ENCODE results near the gene KCNH4.
"Not testable (repeated sequence)": the region's sequence is repeated elsewhere in the genome, so short reads cannot be mapped to it uniquely, and the experiment has no call there.

Gene KCNH4

DNA sequence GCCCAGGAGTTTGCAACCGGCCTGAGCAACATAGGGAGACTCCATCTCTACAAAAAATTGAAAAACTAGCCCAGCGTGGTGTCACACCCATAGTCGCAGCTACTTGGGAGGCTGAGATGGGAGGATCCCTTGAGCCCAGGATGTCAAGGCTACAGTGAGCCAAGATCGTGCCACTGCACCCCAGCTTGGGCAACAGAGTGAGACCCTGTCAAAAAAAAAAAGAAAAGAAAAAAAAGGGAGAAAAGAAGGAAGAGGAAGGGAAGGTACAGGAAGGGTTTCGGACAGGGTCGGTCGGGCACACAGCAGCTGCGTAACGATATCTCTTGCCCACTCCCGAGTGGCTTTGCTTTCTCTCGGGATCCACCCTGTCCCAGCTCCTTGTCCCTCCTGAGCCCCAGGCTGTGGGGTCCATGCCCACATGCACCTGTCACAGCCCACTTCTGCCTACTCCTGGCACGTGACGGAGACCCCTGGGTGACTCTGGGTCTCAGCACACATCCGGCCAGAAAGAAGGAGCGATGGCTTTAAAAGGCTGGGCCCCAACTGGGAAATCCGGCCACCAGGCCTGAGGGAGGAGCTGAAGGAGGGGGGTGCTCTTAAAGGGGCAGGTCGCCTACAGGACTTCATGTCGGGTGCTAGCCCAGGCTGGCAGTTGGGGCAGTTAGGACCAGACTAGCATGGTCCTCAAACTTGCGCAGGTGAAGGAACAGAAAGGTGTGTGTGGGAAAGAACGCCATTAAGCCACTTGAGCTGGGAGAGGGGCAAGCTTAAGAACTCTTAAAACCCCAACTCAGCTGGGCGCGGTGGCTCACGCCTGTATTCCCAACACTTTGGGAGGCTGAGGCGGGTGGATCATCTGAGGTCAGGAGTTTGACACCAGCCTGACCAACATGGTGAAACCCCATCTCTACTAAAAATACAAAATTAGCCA is 13.3 kb upstream of the KCNH4 start, which contains the start of gene GHDC:
Gene GHDC (minus strand): TSS at position 526 of the 931 bp plus-strand sequence. CDS start 913 bp downstream, outside the sequence.
- peak; percentile 65 for DNase-seq (ENCODE audit: low spot score)

DNA sequence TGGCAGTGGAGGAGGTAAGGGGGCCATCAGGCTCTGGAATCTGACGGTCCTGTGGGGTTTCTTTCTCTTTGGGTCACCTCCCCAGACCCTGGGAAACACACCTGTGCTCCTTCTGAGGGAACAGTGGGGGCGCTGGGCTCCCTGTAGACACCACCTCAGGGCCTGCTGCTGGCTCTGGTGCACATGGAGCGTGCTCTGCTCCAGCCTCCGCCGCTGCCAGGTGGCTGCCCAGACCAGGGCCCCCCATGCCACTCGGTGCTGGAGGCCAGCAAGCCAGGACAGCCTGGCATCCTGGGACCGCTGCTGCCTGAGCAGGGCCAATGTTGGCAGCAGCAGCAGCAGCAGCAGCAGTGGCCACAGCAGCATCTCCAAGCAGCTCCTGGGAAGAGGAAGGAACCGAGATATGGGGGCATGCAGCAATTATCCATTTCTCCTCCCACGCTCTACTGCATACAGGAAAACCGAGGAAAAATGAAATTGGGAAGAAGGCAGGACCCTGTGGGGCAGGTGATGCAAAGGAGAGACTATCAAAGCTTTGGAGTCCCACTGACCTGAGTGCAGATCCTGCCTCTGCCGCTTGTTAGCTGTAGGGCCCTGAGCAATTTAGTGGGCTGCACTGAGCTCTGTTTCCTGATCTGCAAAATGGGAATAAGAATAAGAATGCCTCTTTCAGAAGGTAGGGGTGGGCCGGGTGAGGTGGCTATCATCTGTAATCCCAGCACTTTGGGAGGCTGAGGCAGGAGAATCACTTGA is 12.4 kb upstream of the KCNH4 start:
- no peak for DNase-seq (ENCODE audit: low spot score)

DNA sequence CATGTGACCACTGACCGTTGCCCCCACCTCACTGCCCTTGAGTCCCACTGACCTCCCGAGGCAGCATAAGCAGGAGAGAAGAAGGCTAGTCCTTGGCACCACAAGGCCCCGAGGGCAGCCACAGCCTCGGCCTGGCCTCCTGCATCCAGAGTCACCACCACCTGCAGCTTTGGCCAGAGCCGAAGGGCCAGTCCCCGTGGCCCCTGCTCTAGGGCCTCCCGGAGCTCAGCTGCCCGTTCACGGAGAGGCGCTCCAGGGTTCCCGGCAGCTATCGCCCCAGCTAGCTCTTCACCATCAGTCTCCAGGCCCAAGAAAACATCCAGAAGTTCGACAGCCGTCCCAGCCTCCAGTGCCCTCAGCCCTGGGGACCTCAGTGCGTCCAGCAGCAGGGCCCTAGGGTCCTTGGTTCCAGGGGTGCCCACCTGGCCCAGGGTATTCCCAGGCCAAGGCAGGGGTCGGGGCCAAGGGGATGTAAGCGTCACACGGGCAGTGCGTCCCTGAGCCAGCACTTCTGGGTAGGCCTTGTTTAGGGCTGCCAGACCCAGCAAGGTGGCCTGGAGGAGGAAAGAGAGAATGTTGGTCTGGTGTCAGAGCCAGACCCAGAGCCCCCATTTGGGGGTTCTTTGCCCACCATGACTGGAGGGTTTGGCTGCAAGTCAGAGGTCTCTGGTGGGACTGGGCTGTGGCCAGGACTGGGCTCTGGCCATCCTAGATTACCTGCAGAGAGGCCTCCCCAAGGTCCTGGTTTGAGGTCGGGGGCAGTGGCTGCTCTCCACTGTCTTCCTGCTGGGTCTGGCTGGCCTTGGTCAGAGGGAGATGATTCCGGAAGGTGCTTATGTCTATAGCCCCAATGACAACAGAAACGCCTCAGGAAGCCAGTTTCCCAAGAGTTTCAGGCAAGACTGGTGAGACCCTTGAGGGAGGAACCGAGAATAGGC is 11.5 kb upstream of the KCNH4 start:
- no peak for DNase-seq (ENCODE audit: low spot score)

DNA sequence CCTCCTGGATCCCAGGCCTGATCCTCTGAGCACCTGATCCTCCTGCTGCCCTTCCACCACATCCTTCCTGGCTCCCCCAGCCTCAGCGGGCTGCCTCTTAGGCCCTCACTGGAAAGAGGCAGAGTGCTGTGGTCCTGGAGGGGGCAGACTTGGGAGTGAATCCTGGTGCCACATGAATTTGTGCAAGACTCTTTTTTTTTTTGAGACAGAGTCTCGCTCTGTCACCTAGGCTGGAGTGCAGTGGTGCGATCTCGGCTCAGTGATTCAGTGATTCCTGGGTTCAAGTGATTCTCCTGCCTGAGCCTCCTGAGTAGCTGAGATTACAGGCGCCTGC is 10.3 kb upstream of the KCNH4 start:
- no peak for DNase-seq (ENCODE audit: low spot score)

DNA sequence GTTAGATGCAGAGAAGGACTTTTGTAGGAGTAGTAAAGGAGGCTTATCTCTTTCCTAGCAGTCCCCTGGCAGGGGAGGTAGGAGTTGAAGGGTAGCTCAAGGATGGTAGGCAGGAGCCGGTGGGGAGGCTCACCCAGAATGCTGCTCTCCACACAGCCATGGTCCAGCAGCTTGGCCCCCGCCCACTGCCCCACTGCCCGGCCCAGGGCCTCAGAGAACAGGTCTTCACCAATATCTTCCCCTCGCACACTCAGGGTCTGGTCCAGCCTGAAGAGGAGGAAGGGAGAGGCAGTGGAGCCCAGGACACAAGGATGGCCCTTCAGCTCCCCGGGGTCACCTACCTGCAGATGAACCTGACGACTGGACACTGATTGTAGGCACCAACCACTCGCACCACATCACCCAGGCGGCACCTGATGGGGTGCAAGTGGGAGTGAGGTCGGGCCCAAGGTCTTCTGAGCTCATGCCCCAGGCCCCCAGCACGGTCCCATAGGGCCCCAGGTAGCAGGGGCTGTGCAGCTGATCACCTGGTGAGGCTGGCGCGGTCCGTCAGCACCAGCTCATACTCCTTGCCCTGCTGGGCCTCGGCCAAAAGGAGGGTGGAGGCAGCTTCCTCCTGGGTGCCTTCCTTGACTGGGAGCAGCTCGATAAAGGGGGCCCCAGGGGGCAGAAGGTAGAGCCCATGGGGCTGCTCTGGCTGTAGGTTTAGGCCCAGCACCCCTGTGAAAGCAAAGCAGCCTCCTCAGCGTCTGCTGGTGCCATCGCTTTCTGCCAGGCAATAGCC is 9.7 kb upstream of the KCNH4 start:
- no peak for DNase-seq (ENCODE audit: low spot score)

DNA sequence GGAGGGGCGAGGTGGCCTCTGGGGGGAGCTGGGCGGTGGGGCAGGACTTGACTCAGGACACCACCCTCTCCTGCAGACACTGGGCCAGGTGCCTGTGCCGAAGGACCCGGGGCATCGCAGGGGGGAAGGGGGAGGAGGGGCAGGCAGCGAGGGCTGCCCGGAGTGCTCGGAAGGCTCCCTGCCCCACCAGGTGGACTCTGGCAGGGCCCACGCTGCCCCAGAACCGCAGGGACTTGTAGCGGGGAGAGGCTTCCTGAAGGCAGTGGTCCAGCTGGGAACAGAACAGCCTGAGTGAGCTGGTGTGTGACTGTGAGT is 8.7 kb upstream of the KCNH4 start:
- no peak for DNase-seq (ENCODE audit: low spot score)

DNA sequence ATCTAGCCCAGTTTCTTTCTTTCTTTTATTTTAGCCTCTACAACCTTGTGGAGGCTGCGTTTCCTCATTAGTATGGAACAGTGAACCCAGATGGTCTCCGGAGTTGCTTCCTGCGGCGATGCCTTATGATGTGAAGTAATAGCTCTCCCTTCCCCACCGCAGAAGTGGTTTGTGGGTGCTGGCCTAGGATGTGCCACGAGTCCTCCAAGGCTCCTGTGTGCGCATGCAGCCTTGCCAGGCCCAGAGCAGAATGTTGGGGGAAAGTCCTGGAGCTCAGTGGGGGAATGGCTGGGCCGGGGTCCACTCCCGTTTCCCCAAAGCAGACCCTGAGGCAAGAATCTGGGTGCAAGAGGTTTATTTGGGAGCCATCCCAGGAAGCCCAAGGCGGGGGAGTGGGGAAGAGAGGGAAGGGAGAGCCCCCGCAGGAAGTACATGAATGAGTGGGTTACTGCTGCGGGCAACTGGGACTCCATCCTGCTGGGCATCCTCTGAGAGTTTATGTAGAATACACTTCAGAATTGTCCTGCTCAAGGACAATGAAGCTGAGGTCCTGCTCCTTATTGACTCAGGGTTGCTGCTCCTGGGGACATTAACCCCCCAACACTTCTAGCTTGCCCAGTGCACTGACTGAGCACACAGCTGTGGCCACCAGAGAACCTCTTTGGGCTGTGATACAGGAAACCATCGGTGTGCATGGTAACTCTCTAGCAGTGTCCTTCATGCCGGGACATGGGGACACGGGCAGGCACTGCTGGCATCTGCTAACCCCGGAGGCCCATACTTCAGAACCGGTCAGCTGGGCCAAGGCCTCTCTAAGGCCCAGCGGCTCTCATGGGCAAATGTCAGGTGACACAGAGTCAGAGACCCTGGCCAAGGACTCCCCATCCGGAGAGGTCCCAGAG is 8.1 kb upstream of the KCNH4 start:
- no peak for DNase-seq (ENCODE audit: low spot score)

DNA sequence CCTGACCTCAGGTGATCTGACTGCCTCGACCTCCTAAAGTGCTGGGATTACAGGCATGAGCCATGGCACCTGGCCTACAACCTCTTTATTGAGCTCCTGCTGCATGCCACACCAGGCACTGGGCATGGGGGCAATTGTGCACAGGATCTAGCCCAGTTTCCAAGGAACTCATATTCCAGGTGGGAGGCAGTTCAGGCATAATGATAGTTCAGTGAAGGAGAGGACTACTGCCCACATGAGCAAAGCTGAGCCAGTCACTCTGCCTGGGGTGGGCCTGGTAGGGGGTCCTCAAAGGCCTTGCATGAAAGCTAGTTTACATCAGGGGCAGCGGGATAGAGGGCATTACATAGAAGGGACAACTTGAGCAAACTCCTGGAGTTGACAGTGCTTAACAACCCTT is 6.9 kb upstream of the KCNH4 start:
- DNase-seq (ENCODE audit: low spot score) = no peak

DNA sequence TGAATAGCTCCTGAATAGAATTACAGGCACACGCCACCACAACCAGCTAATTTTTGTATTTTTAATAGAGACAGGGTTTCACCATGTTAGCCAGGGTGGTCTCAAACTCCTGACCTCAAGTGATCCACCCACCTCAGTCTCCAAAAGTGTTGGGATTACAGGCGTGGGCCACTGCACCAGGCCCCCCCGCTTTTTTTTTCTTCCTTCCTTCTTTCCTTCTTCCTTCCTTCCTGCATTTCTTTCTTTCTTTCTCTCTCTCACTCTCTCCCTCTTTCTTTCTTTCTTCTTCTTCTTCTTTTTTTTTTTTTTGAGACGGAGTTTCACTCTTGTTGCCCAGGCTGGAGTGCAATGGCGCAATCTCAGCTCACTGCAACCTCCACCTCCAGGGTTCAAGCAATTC is 5.2 kb upstream of the KCNH4 start:
- not testable (repeated sequence) for DNase-seq (ENCODE audit: low spot score)

DNA sequence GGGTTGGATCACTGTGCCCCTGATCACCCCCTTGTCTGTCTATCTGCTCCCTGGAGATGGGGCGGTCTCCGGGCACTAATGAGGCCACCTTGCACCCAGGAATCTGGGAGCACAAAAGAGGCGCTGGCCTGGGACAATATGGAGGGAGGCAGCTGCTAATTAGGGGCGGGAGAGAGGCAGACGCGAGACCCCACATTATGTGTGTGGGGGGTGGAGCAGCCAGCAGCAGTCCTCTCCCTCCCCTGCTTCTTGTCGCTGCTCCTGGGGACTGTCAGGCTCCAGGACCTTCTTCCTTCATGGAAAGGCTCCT is 4.6 kb upstream of the KCNH4 start:
- no peak for DNase-seq (ENCODE audit: low spot score)

DNA sequence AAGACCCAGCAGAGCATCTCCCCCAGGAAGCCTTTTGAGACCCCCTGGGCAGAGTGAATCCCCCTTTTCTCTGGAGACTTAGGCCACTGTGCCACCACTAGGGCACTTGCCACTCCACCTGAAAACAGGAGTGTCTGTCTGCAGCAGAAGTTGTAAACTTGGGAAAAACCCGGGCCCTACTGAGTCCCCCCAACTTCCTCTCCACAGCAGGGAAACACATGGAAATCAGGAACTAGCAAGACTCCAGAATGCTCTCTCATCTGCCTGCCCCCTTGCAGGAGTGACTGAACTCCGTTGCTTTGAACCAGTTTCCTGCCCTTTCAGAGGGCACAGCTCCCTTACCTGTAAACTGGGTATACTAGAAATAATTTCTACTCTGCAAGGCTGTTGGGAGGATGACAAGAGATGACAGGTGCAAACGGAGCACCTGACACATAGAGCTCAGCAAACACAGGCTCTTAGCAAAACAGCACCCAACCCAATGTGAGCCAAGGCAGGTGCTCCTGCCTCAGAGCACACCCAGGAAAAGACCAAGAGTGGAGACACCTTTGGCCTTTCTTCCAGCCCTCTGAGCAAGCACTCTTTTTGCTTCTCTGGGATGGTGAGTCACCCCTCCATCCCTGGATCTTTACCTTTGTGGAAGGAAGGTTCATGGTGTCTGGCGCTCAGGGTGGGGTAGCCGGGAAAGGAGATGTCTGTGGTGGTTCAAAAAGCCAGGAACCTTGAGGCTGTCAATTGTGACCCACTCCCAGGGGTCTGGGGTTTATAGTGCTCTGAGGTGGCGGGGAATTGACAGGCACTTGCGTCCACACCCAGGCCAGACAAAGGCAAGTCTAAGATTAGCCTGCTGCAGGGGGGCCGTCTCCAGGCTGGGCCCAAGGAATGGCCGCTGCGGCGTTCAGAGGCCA is 4.0 kb upstream of the KCNH4 start, which contains the start of gene HCRT:
Gene HCRT (minus strand): TSS at position 740 of the 908 bp plus-strand sequence. CDS start 87 bp downstream, at position 653.
- no peak for DNase-seq (ENCODE audit: low spot score)

DNA sequence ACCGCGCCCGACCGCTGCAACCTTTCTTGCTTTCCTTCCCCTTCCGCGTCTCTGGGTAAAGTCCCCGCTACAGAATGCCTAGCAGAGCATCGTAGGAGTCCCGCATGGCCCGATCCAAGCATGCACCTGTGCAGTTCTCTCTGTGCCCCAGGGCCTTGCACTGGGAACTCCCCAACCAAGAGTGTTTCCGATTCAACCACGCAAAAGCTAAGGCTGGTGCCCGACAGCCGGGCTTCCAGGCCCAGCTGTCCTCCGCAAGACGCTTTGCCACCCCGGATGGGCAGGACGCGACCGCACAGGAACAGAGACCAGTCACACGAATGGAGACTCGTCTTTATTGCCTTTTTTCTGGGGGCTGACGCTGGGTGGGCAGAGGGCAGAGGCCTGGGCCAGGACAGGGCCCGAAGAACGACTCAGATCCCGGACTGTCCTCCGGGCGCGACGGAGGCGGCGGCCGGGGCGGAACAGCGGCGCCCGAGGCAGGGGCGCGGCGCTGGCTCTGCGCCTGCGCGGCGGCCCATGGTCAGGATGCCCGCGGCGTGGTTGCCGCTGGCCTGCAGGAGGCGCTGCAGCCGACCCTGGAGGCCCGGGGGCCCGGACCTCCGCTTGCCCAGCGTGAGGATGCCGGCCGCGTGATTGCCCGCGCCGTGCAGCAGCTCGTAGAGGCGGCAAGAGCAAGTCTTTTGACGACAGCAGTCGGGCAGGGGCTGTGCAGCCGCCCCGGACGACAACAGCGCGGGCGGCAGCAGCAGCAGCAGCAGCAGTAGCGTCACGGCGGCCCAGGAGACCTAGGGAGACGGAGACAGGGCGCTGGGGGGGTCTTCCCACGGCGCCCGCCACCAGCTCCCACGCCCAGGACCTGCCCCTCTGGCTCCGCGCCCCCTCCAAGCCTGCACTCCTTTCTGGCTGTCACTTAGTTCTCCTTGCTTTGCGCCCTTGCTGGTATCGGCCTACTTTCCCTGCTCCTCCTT is 3.1 kb upstream of the KCNH4 start:
- peak; percentile 87 for DNase-seq (ENCODE audit: low spot score)

DNA sequence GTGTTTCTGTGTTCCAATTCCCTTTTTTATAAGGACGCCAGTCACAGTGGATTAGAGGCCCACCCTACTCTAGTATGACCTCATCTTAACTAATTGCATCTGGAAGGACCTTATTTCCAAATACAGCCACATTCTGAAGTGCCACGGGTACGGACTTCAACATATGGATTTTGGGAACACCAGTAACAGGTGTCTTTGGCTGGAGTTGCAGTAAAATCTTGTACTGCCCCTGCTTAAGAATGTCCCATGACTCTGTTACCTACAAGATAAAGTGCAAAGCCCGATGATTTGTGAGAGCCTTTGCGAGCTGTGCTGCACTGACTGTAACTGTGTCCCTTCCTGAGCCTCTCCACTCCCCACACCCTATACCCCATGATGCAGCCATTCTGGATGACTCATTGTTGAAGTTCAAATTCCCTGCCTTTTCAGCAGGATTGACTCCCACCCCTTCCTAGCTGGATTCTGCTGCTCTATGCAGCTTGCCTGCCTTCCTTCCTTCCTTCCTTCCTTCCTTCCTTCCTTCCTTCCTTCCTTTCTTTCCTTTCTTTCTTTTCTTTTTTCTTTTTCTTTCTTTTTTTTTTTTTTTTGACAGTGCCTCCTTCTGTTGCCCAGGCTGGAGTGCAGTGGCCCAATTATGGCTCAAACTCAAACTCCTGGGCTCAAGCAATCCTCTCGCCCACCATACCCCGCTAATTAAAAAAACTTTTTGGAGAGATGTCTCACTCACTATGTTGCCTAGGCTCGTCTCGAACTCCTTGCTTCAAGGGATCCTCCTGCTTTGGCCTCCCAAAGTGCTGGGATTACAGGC is 2.2 kb upstream of the KCNH4 start:
- peak; percentile 53 for DNase-seq (ENCODE audit: low spot score)

DNA sequence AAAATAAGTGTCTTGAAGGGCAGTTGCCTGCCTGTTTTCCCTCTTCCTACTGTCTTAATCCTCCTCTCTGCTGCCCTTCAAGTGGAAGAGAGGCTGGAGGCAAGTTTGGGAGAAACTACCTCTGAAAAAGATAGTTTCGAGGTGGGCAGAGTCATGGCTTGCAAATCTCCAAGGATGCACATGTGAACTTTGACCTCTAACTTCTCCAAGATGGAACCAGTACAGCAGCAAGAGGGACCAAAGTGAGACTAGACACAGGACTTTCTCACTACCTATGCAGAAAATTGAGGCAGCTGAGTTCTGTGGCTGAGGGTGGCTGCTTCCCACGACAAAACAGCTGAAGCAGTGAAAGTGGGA is 887 bp upstream of the KCNH4 start:
- no peak for DNase-seq (ENCODE audit: low spot score)

DNA sequence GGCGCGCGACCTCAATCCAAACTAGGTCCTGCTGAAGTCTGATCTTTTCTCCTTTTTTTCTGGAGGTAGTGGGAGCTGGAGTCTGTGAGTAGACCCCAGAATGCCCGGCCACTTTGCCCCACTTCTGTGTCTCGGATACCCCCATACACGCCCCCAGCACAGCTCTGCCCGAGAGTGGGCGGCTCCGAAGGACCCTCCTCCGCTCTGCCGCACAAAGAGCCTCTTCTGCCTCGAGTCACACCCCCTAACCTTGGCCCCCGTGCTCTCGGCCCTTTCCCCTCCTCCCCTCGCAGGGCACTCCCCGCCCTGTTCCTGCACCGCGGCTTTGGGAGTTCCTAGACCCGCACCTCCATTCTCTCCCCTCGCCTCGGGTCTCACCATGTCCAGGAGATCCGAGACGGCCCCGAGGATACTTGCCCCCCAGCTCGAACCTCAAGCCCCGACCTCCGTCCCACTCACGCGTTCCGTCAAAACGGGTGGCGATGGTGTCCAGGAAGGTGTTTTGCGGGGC is 476 bp downstream of the KCNH4 start:
- no peak for DNase-seq (ENCODE audit: low spot score)

DNA sequence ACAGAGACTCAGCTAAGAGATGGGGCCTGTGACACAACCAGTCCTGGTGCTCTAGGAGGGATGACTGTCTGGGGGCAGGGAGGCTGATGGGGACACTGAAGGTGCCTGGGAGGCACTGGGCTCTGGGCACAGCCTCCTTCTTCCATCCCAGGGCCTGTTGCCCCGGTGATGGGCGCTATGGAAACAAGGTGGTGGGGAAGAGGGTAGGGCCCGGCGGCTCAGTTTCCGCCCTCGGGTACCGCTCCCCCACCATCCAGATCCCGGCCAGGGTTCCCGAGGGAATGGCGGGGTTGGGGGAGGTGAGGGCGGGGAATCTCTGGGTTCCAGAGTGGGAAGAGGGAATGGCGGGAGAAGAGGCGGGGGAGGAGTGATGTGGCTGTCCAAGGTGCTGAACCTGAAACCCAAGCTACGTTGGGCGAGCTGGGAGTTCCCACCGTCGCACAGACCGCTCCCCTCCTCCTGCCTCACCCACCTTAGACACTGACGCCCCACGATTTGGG is 981 bp downstream of the KCNH4 start:
- DNase-seq (ENCODE audit: low spot score) = peak; percentile 38

DNA sequence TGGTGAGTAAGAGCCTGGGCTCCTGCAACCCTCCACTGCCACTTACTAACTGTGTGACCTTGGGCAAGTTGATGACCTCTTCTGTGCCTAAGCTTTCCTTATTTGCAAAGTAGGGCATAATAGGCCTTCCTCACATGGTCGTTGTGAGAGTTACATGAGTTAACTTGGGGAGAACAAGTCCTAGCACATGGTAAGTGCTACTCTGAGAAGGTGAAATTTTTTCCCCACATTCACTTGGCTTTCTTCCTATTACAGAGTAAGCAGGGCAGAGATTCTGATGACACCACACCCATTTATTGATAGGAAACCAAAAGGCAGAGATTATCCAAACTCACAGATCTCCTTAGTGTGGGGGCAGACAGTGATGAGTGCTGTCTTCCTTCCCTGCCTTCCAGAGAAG is 1.6 kb downstream of the KCNH4 start:
- DNase-seq (ENCODE audit: low spot score) = no peak

Data from kidney capillary endothelial cell (primary cell).